HG02798 (cell line): ENCODE measurements around the gene GP1BB.

Experiments
- ATAC-seq: cut with Tn5 transposase; IDR thresholded peaks from one replicate; pipeline ENCODE4 v1.9.1; 2021; ENCODE audit warnings: mild to moderate bottlenecking; ENCODE audit not compliant: unreplicated experiment, poor library complexity

Gene GP1BB

GRCh38 chr22:19753996-19754700 lies 30.8 kb downstream of the GP1BB start:
- ATAC-seq = no peak

GRCh38 chr22:19754701-19755144 lies 31.4 kb downstream of the GP1BB start:
- ATAC-seq = no peak

GRCh38 chr22:19755145-19755710 lies 31.9 kb downstream of the GP1BB start:
- ATAC-seq = no peak

DNA sequence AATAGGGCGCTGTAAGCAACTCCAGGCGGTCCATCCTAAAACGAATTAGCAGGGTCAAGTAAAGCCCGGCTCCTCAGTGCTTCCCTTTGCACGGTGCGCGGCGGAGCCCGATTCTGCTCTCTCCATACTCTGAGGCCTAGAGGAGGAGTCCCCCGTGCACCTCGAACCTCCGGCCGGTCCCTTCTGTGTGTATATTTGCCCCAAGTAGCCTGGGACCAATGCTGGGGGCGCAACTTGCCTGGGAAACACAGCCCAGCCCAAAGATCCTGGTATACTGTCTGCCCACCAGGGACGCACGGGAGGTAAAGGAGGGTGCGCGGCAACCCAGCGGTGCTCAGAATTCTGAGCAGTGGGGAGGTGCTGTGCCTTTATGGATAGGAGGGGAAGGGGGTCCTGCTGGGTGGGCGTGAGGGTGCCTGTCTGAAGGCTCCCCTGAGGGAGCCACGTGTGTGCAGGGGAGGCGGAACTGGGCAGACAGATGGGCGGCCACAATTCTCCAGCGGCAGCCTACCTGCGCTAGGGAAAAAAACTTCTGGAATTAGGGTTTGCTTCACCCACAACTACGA lies 32.5 kb downstream of the GP1BB start:
- no peak for ATAC-seq

DNA sequence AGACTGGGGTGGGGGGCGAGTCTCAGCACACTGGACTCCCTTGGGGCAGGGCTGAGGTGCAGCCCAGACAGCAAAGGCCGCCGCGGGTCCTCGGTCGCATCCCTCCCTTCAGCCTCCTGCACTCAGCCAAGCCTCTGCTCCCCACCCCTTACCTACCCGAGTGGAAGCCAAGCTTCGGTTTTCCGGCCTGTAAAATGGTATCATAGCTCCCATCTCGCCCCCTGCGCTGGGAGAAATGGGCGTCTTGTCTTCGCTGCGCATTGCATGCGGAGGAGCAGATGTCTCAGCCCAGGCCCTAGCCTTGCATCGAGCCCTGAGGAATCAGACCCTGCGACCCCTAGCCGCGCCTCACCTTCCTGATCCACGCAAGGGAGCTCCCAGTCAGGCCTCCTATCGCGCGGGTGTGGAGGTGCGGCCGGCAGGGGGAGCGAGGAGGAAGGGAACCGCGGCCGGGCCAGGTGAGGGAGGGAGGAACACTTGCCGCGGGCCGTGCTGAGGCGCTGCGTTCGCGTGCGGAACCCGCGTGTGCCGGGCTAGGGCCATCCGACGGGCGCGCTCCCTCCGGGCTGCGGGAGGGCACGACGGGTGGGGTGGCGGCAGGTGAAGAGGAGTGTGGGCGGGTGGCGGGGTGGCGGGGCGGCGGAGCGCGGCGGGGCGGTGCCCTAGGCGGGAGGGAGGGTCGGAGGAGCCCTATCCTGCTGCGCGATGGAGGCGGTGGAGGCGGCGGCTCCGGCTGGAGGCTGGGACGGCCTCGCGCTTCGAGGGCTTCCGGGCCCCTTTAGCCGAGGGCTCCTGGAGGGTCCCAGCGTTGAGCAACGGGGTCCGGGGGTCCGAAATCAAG lies 33.2 kb downstream of the GP1BB start:
- no peak for ATAC-seq

DNA sequence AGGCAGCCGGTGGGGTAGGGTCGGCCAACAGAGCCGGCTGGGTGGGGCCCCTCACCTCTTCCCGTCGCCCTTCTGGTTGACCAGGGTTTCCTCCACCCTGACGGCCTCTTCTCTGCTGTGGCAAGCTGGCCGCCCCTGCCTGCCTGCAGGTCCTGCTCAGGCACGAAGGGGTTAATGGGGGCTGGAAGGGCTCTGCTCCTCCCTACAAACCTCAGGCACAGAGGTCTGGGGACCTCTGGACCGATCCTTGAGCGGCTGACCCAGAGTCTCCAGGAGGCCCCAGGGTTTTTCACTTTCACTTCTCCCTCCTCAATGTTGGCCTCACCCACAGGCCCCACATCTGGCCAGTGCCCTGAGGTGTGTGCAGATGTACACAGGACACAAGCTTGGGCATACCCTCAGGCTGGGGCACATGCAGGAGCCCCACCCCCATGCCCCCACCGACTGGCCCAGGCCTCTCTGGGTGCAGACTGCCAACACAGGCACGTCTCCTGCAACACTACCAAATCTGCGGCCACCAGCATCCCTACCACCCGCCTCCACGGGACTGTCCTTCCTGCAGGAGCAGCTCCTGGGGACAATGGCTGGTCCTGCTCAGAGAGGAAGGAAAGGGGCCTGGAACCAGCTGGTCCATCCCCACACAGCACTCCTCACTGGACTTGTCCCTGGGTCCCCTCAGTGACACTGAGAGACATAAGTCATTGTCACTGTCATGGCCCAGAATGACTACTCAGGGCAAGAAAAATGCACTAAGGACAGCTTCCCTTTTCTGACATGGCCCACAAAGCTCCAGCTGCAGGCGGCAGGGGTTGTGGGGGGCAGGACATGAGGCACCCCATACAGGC lies 34.0 kb downstream of the GP1BB start:
- no peak for ATAC-seq

- no peak for ATAC-seq
These were observed 34.9 kb downstream of the GP1BB start for GRCh38 chr22:19757985-19758895.

- ATAC-seq = no peak
These were observed 35.6 kb downstream of the GP1BB start for GRCh38 chr22:19758896-19759426.

GRCh38 chr22:19759427-19760057 lies 36.2 kb downstream of the GP1BB start:
- no peak for ATAC-seq

- ATAC-seq = no peak
These were observed 37.0 kb downstream of the GP1BB start, which contains the start of gene TBX1 for GRCh38 chr22:19760058-19760950. TSS of gene TBX1 (plus strand) at chr22:19760778. CDS start at chr22:19760844, 66 bp downstream.

DNA sequence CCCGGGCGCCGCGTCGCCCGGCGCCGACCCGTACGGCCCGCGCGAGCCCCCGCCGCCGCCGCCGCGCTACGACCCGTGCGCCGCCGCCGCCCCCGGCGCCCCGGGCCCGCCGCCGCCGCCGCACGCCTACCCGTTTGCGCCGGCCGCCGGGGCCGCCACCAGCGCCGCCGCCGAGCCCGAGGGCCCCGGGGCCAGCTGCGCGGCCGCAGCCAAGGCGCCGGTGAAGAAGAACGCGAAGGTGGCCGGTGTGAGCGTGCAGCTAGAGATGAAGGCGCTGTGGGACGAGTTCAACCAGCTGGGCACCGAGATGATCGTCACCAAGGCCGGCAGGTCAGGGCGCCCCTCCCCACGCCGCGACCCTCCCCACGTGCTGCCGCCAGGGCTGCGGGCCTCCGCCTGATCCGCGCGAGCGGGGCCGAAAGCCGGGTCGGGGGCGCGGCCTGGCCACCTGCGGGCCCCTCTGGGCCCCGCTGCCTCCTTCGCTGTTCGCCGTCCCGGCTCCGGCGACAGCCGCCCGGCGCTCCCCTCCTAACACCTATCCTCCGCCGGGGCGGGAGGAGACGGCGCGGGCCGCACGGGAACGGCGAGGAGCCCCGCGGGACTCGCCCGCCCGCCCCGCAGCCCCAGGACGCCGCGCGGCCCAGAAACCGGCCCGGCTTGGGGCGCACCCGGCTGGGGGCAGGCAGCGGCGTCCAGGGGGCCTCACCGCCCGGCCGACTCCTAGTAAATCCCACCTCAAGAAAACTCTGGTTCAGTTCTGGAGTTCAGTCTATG lies 37.8 kb downstream of the GP1BB start:
- ATAC-seq = no peak

- no peak for ATAC-seq
These were observed 38.6 kb downstream of the GP1BB start for GRCh38 chr22:19761725-19762567.

- ATAC-seq = no peak
These were observed 39.5 kb downstream of the GP1BB start for GRCh38 chr22:19762568-19763457.

- no peak for ATAC-seq
These were observed 40.3 kb downstream of the GP1BB start for GRCh38 chr22:19763458-19764298.
